Glutamatergic neuron (in vitro differentiated cells): ENCODE measurements around the gene PYCR2. TPM values are rescaled to one million over a fixed set of nuclear protein-coding genes. Genes with fewer than 3 reads are reported as not detected.

Experiments
- DNase-seq: peaks from one replicate; pipeline ENCODE4 v3.0.0; 2022
- H3K27ac Mint-ChIP-seq: one replicate; pipeline ENCODE4 v1.8.0; 2020; ENCODE audit warnings: mild to moderate bottlenecking, mixed read lengths, inconsistent platforms; ENCODE audit not compliant: unreplicated experiment
- H3K27me3 Mint-ChIP-seq: one replicate; pipeline ENCODE4 v1.8.0; 2020; ENCODE audit warnings: mild to moderate bottlenecking, moderate library complexity, mixed read lengths, inconsistent platforms; ENCODE audit not compliant: unreplicated experiment
- H3K36me3 Mint-ChIP-seq: one replicate; pipeline ENCODE4 v1.8.0; 2020; ENCODE audit warnings: mild to moderate bottlenecking, mixed read lengths, inconsistent platforms; ENCODE audit not compliant: unreplicated experiment
- H3K4me1 Mint-ChIP-seq: one replicate; pipeline ENCODE4 v1.8.0; 2020; ENCODE audit warnings: mild to moderate bottlenecking, low read depth, mixed read lengths, inconsistent platforms; ENCODE audit not compliant: unreplicated experiment
- H3K4me3 Mint-ChIP-seq: one replicate; pipeline ENCODE4 v1.8.0; 2020; ENCODE audit warnings: mild to moderate bottlenecking, mixed read lengths, inconsistent platforms; ENCODE audit not compliant: unreplicated experiment
- H3K9me3 Mint-ChIP-seq: one replicate; pipeline ENCODE4 v1.8.0; 2020; ENCODE audit warnings: mild to moderate bottlenecking, moderate library complexity, mixed read lengths, inconsistent platforms; ENCODE audit not compliant: unreplicated experiment
- CTCF ChIP-seq: fragments of 200-600 bp; sonication (generic); IDR thresholded peaks from one replicate; pipeline ENCODE4 v1.5.0; 2021; ENCODE audit not compliant: partially characterized antibody, unreplicated experiment
- total RNA-seq: library from RNA; stranded (reverse); fragmentation: NEBNext Ultra II Directional; extraction: Animal tissue kit (Norgen Biotek cat#: 25700); gene quantifications from one replicate; pipeline ENCODE4 v1.2.1, GENCODE V29; 2021; ENCODE audit not compliant: unreplicated experiment

The PYCR2 gene
- total RNA-seq, 1 donor from 2014 or later, result 36.6 TPM

GRCh38 chr1:225877580-225877979 lies 46.5 kb downstream of the PYCR2 start:
- Mint-ChIP-seq H3K27ac (peak overlapping the region; percentile 25), H3K9me3 (peaks cover 10% of the 10 kb centered on the region), H3K4me1 (peaks cover 12% of the 10 kb centered on the region), H3K36me3 (no peaks in the 10 kb centered on the region), H3K4me3 (no peak overlapping the region), H3K27me3 (peaks cover 10% of the 10 kb centered on the region)
- peak; percentile 68 for DNase-seq
- peak; percentile 31 for TF ChIP-seq CTCF

GRCh38 chr1:225876900-225877510 lies 47.0 kb downstream of the PYCR2 start:
- TF ChIP-seq CTCF, result no peak
- Mint-ChIP-seq H3K4me3 (no peak overlapping the region), H3K4me1 (peaks cover 12% of the 10 kb centered on the region), H3K9me3 (peaks cover 10% of the 10 kb centered on the region), H3K27me3 (peaks cover 10% of the 10 kb centered on the region), H3K36me3 (no peaks in the 10 kb centered on the region), H3K27ac (no peak overlapping the region)
- DNase-seq, result no peak

- TF ChIP-seq CTCF, result no peak
- H3K27me3 Mint-ChIP-seq, result peaks cover 9% of the 10 kb centered on the region
- DNase-seq, result no peak
- H3K9me3 Mint-ChIP-seq, result peaks cover 8% of the 10 kb centered on the region
- H3K4me1 Mint-ChIP-seq, result peaks cover 15% of the 10 kb centered on the region
- H3K27ac Mint-ChIP-seq, result no peak overlapping the region
- no peak overlapping the region for H3K4me3 Mint-ChIP-seq
- H3K36me3 Mint-ChIP-seq, result no peaks in the 10 kb centered on the region
Observed at GRCh38 chr1:225875044-225875815, 48.8 kb downstream of the PYCR2 start.

- no peak overlapping the region for H3K27ac Mint-ChIP-seq
Observed at GRCh38 chr1:225874431-225874830, 49.6 kb downstream of the PYCR2 start.

More at GRCh38 chr1:225874431-225874830, 49.6 kb downstream of the PYCR2 start:
- no peak for TF ChIP-seq CTCF
- Mint-ChIP-seq H3K9me3 (peaks cover 8% of the 10 kb centered on the region), H3K36me3 (no peaks in the 10 kb centered on the region), H3K4me3 (no peak overlapping the region), H3K27me3 (peaks cover 7% of the 10 kb centered on the region), H3K4me1 (peaks cover 15% of the 10 kb centered on the region)
- DNase-seq, result no peak
